HG03442 (cell line): ENCODE results near the gene GJA9.
"Not testable (repeated sequence)": the region's sequence is repeated elsewhere in the genome, so short reads cannot be mapped to it uniquely, and the experiment has no call there.

Experiments used
- ATAC-seq: cut with Tn5 transposase; IDR thresholded peaks from one replicate; pipeline ENCODE4 v1.9.1; 2021; ENCODE audit warnings: mild to moderate bottlenecking, moderate library complexity; ENCODE audit not compliant: unreplicated experiment

The GJA9 gene

DNA sequence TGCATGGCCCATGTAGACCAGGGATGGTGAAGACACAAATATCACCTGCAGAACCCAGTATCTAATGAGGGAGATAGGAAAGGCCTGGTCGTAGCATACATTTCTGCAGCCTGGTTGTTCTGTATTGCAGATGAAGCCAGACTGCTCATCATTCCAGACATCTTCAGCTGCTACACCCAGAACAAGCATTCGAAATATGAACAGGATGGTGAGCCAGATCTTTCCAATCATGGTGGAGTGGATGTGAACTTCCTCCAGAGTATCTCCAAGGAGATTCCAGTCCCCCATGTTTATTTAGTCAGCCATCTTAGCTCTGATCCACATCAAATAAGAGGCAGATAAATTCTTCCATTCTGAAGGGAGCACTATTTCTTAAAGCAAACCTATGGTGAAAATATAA, 5.6 kb downstream of the GJA9 start:
- ATAC-seq, result no peak

- ATAC-seq, result peak; percentile 95
Measured at GRCh38 chr1:38873027-38873969, 8.1 kb downstream of the GJA9 start, which contains the start of gene MYCBP. TSS of gene MYCBP (minus strand) at chr1:38873348. CDS start at chr1:38873305, 43 bp downstream.

DNA sequence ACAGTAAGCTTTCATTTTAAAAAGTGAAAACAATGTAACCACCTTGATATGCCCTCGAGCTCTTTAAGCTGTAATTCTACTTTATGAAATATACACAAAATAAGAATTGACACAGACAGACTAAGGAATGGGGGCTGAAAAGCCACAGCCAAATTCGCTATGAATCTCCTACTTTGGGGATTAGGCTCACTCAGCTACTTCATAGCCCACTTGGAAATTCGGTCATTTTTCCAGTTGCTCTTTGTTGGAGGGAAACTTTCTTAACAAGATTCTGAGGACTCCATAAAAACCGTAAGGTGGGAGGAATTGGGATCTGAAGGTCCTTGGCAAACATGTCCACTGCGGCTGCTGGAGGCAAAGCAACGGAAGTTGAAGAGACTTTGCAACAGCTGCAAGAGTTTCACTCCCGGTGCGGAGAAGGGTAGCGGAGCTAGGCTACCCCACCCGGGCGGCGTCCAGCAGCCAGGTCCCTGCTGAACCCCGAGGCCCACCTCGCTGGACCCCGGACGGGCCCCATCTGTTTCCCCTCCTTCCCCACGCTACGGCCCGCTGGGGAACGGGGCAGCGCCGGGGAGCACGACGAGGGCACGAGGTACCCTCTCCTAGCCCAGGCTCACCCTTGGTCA, 8.9 kb downstream of the GJA9 start:
- peak; percentile 24 for ATAC-seq

- no peak for ATAC-seq
Measured at GRCh38 chr1:38870996-38871395, 10.4 kb downstream of the GJA9 start.

GRCh38 chr1:38867208-38867607, 14.2 kb downstream of the GJA9 start:
- no peak for ATAC-seq

DNA sequence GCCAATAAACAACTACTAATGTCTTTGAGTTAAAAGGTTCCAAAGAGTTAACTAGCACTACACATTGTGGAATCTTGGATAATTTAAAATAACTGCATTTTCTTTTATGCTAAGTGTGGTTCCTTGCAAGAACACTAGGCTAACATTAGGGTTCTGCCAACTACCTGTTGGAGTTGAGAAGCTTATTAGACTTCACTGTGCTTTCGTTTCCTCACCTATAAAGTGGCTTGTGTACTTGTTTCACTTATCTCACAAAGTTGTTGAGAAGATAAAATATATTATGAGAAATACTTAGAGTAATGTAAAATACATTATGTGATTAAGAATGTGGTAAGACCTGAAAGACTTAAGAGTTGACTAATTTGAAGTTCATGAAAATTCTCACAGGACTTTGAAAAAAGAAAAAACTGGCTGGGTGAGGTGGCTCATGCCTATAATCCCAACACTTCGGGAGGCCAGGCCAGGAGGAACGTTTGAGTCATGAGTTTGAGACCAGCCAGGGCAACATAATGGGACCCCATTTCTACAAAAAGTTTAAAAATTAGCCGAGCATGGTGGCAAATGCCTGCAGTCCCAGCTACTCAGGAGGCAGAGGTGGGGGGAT, 16.2 kb downstream of the GJA9 start:
- no peak for ATAC-seq

- no peak for ATAC-seq
Measured at GRCh38 chr1:38860454-38860795, 21.0 kb downstream of the GJA9 start.

GRCh38 chr1:38859561-38860453, 21.6 kb downstream of the GJA9 start, which contains the start of gene RRAGC:
TSS of gene RRAGC (minus strand) at chr1:38859772. CDS start at chr1:38859646, 126 bp downstream.
- peak; percentile 91 for ATAC-seq

- peak; percentile 28 for ATAC-seq
Measured at GRCh38 chr1:38858833-38859560, 22.4 kb downstream of the GJA9 start.

DNA sequence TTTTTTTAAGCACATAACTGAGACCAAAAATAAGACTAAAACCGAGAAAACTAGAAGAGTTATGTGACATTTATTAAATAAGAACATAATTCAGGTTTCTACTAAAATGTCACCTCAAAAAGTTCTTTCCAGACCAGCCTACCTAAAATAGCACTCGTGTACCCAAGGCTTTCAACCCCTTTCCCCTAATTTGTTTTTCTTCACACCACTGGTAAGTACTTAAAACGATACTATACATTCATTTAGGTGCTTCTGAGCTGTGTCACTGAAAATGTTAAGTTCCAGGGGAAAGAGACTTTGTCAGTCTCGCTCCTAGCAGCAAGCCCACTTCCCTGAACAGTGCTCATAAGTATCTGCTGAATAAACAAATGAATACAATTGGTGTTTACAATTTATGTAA, 28.6 kb downstream of the GJA9 start:
- ATAC-seq, result no peak

GRCh38 chr1:38848071-38848470, 33.3 kb downstream of the GJA9 start:
- no peak for ATAC-seq

DNA sequence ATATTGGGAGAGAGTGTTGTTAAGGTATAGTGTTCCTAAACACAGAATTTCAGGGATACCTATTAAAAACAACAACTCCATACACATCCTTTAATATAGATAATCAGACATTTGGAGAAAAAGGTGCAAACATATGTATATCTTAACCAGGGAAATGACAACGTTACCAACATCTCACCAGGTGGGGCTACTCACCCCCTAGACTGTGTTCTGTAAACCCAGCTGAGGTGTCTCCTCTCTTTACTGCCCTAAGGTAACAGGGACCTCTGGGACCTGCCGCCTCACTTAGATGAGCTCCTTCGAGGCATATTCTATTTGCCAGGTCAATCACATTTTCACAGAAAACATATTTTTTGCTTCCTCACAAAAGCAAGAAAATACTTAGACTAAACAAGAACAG, 35.2 kb downstream of the GJA9 start:
- no peak for ATAC-seq

GRCh38 chr1:38845088-38845487, 36.3 kb downstream of the GJA9 start:
- ATAC-seq, result not testable (repeated sequence)

DNA sequence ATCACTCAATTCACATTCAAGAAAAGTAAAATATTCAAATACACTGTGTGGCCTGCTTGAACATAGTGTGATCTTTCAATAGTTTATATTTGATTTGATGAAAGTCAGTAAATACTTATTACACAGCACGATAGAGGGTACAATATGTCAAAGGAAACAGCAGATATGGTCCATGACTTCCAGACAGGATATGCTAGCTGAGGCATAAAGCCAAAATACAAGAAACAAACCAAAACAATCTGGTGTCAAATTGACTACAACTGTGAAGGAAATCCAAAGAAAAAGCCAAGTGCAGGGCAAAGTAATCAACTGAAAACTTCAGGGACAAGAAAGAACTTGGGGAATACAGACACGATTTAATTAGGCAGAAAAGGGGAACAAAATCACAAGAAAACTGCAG, 41.1 kb downstream of the GJA9 start:
- ATAC-seq, result no peak

DNA sequence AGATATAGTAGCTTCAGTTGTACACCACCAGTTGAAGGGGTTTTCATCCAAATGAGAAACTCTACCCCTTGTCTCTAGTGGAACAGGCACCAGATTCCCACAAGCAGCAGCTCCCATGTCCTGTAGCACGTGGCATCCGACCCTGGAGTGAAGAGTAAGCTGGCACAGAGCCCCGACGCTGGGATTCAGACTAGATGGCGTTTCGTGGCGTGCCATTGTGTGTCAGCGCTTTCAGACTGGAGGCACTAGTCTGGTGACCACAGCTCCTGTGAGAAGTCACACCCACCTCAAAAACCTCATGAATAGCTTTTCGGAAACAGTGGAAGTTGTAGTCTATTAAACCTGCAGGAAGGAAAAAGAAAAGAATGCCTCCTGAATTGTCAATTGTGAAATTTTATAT, 42.0 kb downstream of the GJA9 start:
- ATAC-seq, result no peak

DNA sequence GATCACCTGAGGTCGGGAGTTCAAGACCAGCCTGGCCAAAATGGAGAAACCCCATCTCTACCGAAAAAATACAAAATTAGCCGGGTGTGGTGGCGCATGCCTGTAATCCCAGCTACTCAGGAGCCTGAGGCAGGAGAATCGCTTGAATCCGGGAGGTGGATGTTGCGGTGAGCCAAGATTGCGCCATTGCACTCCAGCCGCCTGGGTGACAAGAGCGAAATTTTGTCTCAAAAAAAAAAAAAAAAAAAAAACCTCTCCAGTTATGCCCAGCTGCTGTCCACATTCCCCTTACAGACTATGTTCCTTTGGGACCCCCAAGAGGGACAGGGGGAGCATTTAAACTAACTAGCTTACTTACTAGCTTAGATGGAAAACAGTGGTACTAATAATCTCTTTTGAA, 45.1 kb downstream of the GJA9 start:
- not testable (repeated sequence) for ATAC-seq

DNA sequence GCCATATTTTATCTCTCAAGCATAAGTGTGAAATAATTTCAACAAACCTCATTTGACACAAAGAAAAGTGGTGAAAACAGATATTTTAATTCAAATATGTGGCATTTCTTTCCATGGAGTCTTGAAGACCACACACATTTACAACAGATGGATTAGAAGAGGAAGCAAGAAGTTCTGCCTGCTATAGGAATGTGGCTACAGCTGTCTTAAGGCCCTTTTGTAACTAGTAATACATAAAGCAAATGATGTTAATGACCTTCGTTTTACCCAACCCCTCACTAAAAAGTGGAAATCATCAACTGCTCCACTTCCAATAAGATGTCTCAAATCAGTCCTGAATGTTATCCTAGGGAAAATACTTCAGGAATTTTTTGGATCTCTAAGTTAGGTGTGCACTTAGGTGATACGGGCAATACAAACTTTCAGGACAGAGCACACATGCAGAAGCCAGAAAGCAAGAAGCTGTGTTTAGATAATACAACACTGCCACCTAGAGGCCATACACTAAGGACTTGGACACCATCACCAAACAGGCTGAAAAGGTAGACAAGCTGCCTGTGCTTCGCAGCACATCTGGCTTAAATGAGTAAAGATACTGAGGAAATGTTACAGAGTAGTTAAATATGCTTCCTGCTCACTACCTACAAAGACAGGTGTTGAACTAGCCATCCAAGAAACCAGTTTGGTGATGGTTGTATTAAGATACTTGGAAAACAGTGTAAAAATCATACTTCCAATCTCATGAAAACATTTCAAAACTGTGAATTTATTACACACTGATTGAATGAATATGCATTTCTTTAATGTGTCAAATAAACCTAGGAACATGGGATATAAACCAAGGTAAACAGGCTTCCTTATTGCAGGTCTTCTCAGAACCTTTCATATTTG, 46.2 kb downstream of the GJA9 start:
- ATAC-seq, result no peak

DNA sequence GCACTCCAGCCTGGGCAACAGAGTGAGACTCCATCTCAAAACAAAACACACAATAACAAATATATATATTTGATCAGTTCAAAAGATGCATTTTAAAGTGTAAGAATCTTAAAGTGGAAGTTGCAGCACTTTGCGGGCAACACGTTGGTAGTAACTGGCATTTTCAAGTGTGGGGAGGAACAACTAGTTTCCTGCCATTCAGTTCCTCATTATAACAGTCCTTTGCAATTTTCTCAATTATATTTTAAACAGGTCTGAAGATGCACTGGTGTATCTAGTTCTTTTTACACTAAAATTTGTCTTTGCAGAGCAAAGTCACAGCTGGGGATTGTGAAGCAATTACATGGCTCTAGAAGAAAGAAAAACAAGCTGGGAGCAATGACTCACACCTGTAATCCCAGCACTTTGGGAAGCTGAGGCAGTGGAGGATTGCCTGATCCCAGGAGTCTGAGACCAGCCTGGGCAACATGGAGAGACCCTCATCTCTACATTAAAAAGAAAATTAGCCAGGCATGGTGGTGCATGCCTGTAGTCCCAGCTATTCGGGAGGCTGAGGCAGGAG, 47.1 kb downstream of the GJA9 start:
- no peak for ATAC-seq

DNA sequence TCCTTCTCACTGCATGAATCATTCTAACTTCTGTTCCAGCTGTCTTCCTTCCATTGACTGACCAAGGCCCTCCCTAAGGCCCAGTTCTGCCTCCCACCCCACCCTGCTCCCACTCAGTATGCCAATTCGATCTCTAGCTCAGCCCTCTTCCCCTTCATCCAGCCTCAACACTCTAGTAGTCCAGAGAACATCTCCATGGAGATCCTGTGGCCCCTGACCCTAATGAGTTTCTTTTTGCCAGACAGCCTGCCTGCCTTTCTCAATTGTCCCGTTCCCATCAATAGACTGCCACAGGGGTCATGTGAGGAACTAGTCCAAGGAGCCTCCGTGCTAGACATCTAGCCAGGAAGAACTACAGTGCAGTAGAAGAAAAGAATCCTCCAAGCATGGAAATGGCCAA, 48.2 kb downstream of the GJA9 start:
- no peak for ATAC-seq
